ENCODE measurements around the gene PF4V1.
"Not testable (repeated sequence)": the region's sequence is repeated elsewhere in the genome, so short reads cannot be mapped to it uniquely, and the experiment has no call there.

PF4V1 gene

GRCh38 chr4:73891326-73891725 is 38.2 kb downstream of the PF4V1 start:
- Histone ChIP-seq H3K4me3 (no peak overlapping the region), H4K20me1 (no peaks in the 10 kb centered on the region)
- no peak for TF ChIP-seq Cebpa-rat (IDR thresholded peaks at IDR 0.05)

GRCh38 chr4:73891739-73892405 is 38.8 kb downstream of the PF4V1 start:
- H3K27me3 ChIP-seq, result no peaks in the 10 kb centered on the region
- no peaks in the 10 kb centered on the region for H3K4me1 ChIP-seq
- TF ChIP-seq Cebpa-rat (IDR thresholded peaks at IDR 0.05), result no peak
- no peak overlapping the region for H3K4me3 ChIP-seq
- H3K9ac ChIP-seq, result no peak overlapping the region
- H3K9me3 ChIP-seq, result no peaks in the 10 kb centered on the region
- no peaks in the 10 kb centered on the region for H4K20me1 ChIP-seq
- no peak overlapping the region for H3K4me2 ChIP-seq
- H3K36me3 ChIP-seq, result no peaks in the 10 kb centered on the region
- H3K27ac ChIP-seq, result no peak overlapping the region

More at GRCh38 chr4:73891326-73891725, 38.2 kb downstream of the PF4V1 start:
- Histone ChIP-seq H3K4me2 (no peak overlapping the region), H3K9me3 (no peaks in the 10 kb centered on the region), H3K36me3 (no peaks in the 10 kb centered on the region), H3K4me1 (no peaks in the 10 kb centered on the region), H3K9ac (no peak overlapping the region), H3K27ac (no peak overlapping the region), H3K27me3 (no peaks in the 10 kb centered on the region)

- Histone ChIP-seq H4K20me1 (no peaks in the 10 kb centered on the region), H3K9ac (no peak overlapping the region), H3K4me1 (no peaks in the 10 kb centered on the region), H3K27me3 (no peaks in the 10 kb centered on the region), H3K9me3 (no peaks in the 10 kb centered on the region), H3K4me3 (no peak overlapping the region), H3K27ac (no peak overlapping the region), H3K36me3 (no peaks in the 10 kb centered on the region), H3K4me2 (no peak overlapping the region)
- TF ChIP-seq Cebpa-rat (IDR thresholded peaks at IDR 0.05), result no peak
These were observed 39.9 kb downstream of the PF4V1 start for GRCh38 chr4:73892966-73893365.

- H3K36me3 ChIP-seq, result no peaks in the 10 kb centered on the region
- no peak for TF ChIP-seq Cebpa-rat (IDR thresholded peaks at IDR 0.05)
- no peak overlapping the region for H3K27ac ChIP-seq
- no peak overlapping the region for H3K4me2 ChIP-seq
- H3K9ac ChIP-seq, result no peak overlapping the region
- H4K20me1 ChIP-seq, result no peaks in the 10 kb centered on the region
- H3K9me3 ChIP-seq, result no peaks in the 10 kb centered on the region
- H3K4me1 ChIP-seq, result no peaks in the 10 kb centered on the region
- H3K27me3 ChIP-seq, result no peaks in the 10 kb centered on the region
- no peak overlapping the region for H3K4me3 ChIP-seq
These were observed 40.9 kb downstream of the PF4V1 start for GRCh38 chr4:73894001-73894400.

GRCh38 chr4:73895201-73896175 is 42.4 kb downstream of the PF4V1 start:
- no peaks in the 10 kb centered on the region for H3K27me3 ChIP-seq
- no peak for TF ChIP-seq Cebpa-rat (IDR thresholded peaks at IDR 0.05)
- H3K4me3 ChIP-seq, result no peak overlapping the region
- no peak overlapping the region for H3K27ac ChIP-seq
- H4K20me1 ChIP-seq, result no peaks in the 10 kb centered on the region
- H3K4me1 ChIP-seq, result no peaks in the 10 kb centered on the region
- no peak overlapping the region for H3K4me2 ChIP-seq
- no peak overlapping the region for H3K9ac ChIP-seq
- no peaks in the 10 kb centered on the region for H3K9me3 ChIP-seq
- no peaks in the 10 kb centered on the region for H3K36me3 ChIP-seq

- TF ChIP-seq Cebpa-rat (IDR thresholded peaks at IDR 0.05), result no peak
- no peaks in the 10 kb centered on the region for H3K9me3 ChIP-seq
- H3K4me3 ChIP-seq, result no peak overlapping the region
- no peak overlapping the region for H3K27ac ChIP-seq
- H3K27me3 ChIP-seq, result no peaks in the 10 kb centered on the region
- H3K36me3 ChIP-seq, result no peaks in the 10 kb centered on the region
- no peaks in the 10 kb centered on the region for H4K20me1 ChIP-seq
- no peak overlapping the region for H3K9ac ChIP-seq
- H3K4me2 ChIP-seq, result no peak overlapping the region
- no peaks in the 10 kb centered on the region for H3K4me1 ChIP-seq
These were observed 43.3 kb downstream of the PF4V1 start for GRCh38 chr4:73896416-73896815.

DNA sequence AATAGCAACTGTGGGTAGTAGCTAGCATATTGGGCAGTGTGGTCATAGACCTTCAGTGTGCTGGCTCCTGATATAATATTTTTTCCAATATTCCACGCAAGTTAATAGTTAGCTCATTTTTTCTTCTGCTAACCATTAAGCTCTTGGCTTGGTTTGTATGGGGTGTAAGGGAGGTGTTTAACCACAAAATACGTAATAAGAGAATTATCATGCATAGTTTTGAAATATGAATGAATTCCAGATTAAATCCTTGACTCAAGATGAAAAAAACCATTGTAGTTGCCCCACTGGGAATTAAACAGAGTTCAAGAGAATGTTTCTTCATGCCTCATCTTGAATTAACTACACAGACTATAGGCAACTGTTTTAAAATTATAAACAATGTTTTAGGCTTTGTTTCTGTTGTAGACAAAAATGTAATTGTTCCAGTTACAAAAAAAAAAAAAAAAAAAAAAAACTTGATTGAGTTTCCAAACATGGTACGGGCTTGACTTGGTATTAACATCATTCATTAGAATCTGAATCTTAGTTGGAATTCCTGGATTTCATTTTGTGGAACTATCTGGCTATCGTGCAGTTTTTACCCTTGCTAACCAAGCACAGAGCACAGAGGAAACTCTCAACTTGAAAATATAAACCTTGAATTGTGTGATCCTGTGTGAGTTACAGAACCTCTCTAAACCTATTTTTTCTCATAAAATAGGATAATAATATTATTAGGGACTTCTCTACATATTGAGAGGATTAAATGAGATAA is 44.5 kb downstream of the PF4V1 start:
- Histone ChIP-seq H3K27me3 (no peaks in the 10 kb centered on the region), H3K4me1 (no peaks in the 10 kb centered on the region), H3K9me3 (no peaks in the 10 kb centered on the region), H4K20me1 (no peaks in the 10 kb centered on the region), H3K9ac (no peak overlapping the region), H3K4me2 (no peak overlapping the region), H3K27ac (no peak overlapping the region), H3K36me3 (no peaks in the 10 kb centered on the region), H3K4me3 (no peak overlapping the region)
- TF ChIP-seq Cebpa-rat (IDR thresholded peaks at IDR 0.05), result no peak

GRCh38 chr4:73899338-73899737 is 46.2 kb downstream of the PF4V1 start:
- H3K9ac ChIP-seq, H3K27ac ChIP-seq, H3K36me3 ChIP-seq, H3K27me3 ChIP-seq, H3K9me3 ChIP-seq, H3K4me2 ChIP-seq, H3K4me3 ChIP-seq, H3K4me1 ChIP-seq, H4K20me1 ChIP-seq: not testable (repeated sequence)

- no peaks in the 10 kb centered on the region for H3K27me3 ChIP-seq
- no peak overlapping the region for H3K9ac ChIP-seq
- H3K4me2 ChIP-seq, result no peak overlapping the region
- no peaks in the 10 kb centered on the region for H3K36me3 ChIP-seq
- H3K4me1 ChIP-seq, result no peaks in the 10 kb centered on the region
- no peak overlapping the region for H3K4me3 ChIP-seq
- no peaks in the 10 kb centered on the region for H4K20me1 ChIP-seq
- no peak overlapping the region for H3K27ac ChIP-seq
- TF ChIP-seq Cebpa-rat (IDR thresholded peaks at IDR 0.05), result no peak
- no peaks in the 10 kb centered on the region for H3K9me3 ChIP-seq
These were observed 47.9 kb downstream of the PF4V1 start for GRCh38 chr4:73901031-73901430.

Data from BLaER1 (cell line).